Osteocyte (in vitro differentiated cells): ENCODE measurements around the gene PTPN11. TPM values are rescaled to one million over a fixed set of nuclear protein-coding genes. Genes with fewer than 3 reads are reported as not detected.
"Not testable (repeated sequence)": the region's sequence is repeated elsewhere in the genome, so short reads cannot be mapped to it uniquely, and the experiment has no call there.

ENCODE experiments used
- DNase-seq: peaks from one replicate; pipeline ENCODE4 v3.0.0; 2021; ENCODE audit warnings: mixed read lengths; ENCODE audit not compliant: unreplicated experiment; ENCODE audit errors: extremely low spot score
- H3K27ac Mint-ChIP-seq: one replicate; pipeline ENCODE4 v1.8.0; 2021; ENCODE audit warnings: mild to moderate bottlenecking, mixed read lengths; ENCODE audit not compliant: unreplicated experiment
- H3K27me3 Mint-ChIP-seq: one replicate; pipeline ENCODE4 v1.8.0; 2021; ENCODE audit warnings: mixed read lengths; ENCODE audit not compliant: unreplicated experiment
- H3K36me3 Mint-ChIP-seq: one replicate; pipeline ENCODE4 v1.8.0; 2021; ENCODE audit warnings: mixed read lengths; ENCODE audit not compliant: unreplicated experiment
- H3K4me1 Mint-ChIP-seq: one replicate; pipeline ENCODE4 v1.8.0; 2021; ENCODE audit warnings: mixed read lengths; ENCODE audit not compliant: unreplicated experiment
- H3K4me3 Mint-ChIP-seq: one replicate; pipeline ENCODE4 v1.8.0; 2021; ENCODE audit warnings: mild to moderate bottlenecking, moderate library complexity, mixed read lengths; ENCODE audit not compliant: unreplicated experiment
- H3K9me3 Mint-ChIP-seq: one replicate; pipeline ENCODE4 v1.8.0; 2021; ENCODE audit warnings: mixed read lengths; ENCODE audit not compliant: unreplicated experiment
- total RNA-seq: library from RNA; stranded (reverse); gene quantifications from 2 replicates; pipeline ENCODE4 v1.2.1, GENCODE V29; 2021
- TF ChIP-seq, protein P1 (sequence below): fragments of 200-600 bp; sonication (generic); IDR thresholded peaks from 2 replicates; pipeline ENCODE4 v1.5.0; 2021; ENCODE audit warnings: antibody characterized with exemption, mild to moderate bottlenecking, moderate library complexity

Gene PTPN11
- total RNA-seq, 1 donor from 2014 or later = 102 TPM

DNA sequence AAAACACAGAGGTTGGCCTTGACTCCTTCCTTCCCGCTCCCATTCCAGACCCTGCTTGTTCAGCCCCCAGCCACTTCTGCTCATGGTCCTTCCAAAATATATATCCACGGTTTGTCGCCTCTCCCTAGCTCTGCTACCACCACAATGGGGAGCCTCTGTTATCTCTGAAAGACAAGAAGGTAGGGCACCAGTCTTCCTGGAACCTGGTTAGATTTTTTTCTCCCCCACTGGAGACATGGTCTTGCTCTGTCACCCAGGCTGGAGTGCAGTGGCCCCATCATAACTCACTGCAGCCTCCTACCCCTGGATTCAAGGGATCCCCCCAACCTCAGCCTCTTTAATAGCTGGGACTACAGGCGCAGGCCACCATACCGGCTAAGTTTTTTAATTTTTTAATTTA is 95.7 kb downstream of the PTPN11 start:
- Mint-ChIP-seq H3K4me1 (no peaks in the 10 kb centered on the region), H3K4me3 (no peak overlapping the region), H3K9me3 (no peaks in the 10 kb centered on the region), H3K27me3 (no peaks in the 10 kb centered on the region), H3K36me3 (peaks cover 8% of the 10 kb centered on the region), H3K27ac (no peak overlapping the region)
- DNase-seq = no peak
- TF ChIP-seq, protein P1, sequence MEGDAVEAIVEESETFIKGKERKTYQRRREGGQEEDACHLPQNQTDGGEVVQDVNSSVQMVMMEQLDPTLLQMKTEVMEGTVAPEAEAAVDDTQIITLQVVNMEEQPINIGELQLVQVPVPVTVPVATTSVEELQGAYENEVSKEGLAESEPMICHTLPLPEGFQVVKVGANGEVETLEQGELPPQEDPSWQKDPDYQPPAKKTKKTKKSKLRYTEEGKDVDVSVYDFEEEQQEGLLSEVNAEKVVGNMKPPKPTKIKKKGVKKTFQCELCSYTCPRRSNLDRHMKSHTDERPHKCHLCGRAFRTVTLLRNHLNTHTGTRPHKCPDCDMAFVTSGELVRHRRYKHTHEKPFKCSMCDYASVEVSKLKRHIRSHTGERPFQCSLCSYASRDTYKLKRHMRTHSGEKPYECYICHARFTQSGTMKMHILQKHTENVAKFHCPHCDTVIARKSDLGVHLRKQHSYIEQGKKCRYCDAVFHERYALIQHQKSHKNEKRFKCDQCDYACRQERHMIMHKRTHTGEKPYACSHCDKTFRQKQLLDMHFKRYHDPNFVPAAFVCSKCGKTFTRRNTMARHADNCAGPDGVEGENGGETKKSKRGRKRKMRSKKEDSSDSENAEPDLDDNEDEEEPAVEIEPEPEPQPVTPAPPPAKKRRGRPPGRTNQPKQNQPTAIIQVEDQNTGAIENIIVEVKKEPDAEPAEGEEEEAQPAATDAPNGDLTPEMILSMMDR = no peak

DNA sequence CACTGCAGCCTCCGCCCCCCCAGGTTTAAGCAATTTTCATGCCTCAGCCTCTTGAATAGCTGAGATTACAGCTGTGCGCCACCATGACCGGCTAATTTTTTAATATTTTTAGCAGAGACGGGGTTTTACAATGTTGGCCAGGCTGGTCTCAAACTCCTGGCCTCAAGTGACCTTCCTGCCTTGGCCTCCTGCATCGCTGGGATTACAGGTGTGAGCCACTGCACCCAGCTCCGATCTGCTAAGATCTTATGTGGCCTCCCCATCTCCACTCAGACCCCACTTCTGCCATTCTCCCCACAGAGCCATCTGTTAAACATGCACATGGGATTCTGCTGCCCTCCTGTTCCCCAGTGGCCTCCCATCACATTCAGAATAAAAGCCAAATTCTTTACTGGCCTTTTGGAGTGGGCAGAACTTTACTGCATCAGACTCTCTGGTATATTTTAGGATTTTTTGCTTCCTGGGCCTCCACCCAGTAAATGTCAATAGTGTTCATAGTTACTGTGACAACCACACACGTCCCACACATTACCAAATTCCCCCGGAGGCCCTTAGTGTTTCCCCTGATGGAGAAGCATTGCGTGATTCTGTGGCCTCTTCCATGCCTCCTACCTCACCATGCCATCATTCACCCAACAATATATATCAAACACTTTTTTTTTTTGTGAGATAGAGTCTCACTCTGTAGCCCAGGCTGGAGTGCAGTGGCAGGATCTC is 96.3 kb downstream of the PTPN11 start:
- no peak overlapping the region for H3K4me3 Mint-ChIP-seq
- no peaks in the 10 kb centered on the region for H3K27me3 Mint-ChIP-seq
- TF ChIP-seq, protein P1 = no peak
- no peaks in the 10 kb centered on the region for H3K4me1 Mint-ChIP-seq
- no peak for DNase-seq
- peaks cover 8% of the 10 kb centered on the region for H3K36me3 Mint-ChIP-seq
- H3K9me3 Mint-ChIP-seq = no peaks in the 10 kb centered on the region
- no peak overlapping the region for H3K27ac Mint-ChIP-seq

DNA sequence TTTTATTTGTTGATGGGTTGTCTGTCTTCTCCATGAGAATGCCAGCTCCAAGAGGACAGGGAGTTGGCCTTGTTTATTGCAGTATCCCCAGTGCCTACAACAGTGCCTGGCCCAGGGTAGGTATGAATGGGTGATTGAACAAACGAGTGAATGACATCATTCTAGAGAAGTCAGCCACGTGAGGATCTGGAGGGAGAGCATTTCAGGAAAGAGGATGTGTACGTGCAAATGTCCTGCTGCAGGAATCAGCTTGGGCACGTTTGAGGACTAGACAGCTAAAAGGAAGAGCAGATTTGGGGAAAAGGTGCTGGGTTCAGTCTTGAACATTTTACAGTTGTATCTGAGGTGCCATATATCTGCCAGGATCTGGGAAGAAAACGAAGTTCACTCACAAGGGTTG is 97.1 kb downstream of the PTPN11 start:
- no peaks in the 10 kb centered on the region for H3K4me1 Mint-ChIP-seq
- H3K27me3 Mint-ChIP-seq = no peaks in the 10 kb centered on the region
- DNase-seq = no peak
- no peaks in the 10 kb centered on the region for H3K9me3 Mint-ChIP-seq
- H3K36me3 Mint-ChIP-seq = peaks cover 5% of the 10 kb centered on the region
- TF ChIP-seq, protein P1 = no peak
- no peak overlapping the region for H3K27ac Mint-ChIP-seq
- no peak overlapping the region for H3K4me3 Mint-ChIP-seq

DNA sequence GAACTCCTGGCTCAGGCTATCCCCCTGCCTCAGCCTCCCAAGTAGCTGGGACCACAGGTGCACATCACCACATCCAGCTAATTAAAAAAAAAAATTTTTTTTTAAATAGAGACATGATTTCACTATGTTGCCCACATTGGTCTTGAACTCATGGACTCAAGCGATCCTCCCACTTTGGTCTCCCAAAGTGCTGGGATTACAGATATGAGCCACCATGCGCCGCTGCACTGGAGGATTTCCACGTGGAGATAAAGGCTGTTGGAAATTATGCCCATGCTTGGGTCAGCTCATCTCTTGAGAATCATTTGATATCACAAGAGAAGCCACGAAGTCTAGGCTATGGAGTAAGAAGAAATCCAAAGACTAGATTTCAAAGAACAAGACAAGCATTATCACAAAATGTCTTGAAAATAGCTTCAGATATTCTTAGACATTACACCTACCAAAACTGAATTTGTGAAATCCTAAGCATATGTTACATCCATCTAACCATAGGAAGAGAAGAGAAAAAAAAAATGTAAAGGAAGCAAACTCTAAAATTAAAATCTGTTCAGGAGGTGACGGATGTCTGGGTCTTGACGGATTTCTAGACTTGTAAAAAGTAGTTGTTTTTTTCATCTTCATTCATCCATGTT is 99.1 kb downstream of the PTPN11 start:
- no peak for DNase-seq
- TF ChIP-seq, protein P1 = no peak
- H3K4me3 Mint-ChIP-seq = no peak overlapping the region
- no peak overlapping the region for H3K27ac Mint-ChIP-seq
- no peaks in the 10 kb centered on the region for H3K9me3 Mint-ChIP-seq
- no peaks in the 10 kb centered on the region for H3K4me1 Mint-ChIP-seq
- no peaks in the 10 kb centered on the region for H3K27me3 Mint-ChIP-seq
- no peaks in the 10 kb centered on the region for H3K36me3 Mint-ChIP-seq

DNA sequence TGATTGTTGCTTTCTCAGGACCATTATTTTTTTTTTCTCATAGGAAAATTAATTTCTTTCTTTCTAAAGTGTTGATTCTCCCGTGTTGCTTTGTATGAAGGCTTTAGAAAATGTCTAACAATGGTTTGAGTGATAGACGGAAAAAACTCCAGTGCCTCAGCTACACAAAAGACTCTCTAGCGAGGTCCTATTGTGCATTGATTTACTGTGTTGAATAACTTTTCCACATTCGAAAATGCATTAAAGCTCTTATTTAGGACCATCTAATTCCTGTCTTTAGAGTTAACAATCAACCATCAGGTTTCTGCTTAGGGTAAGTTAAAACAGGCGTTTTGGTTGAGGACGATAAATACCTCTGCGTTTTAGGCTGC is 99.6 kb downstream of the PTPN11 start:
- H3K4me3 Mint-ChIP-seq = no peak overlapping the region
- H3K27me3 Mint-ChIP-seq = no peaks in the 10 kb centered on the region
- DNase-seq = no peak
- H3K9me3 Mint-ChIP-seq = no peaks in the 10 kb centered on the region
- H3K36me3 Mint-ChIP-seq = no peaks in the 10 kb centered on the region
- TF ChIP-seq, protein P1 = no peak
- no peaks in the 10 kb centered on the region for H3K4me1 Mint-ChIP-seq
- H3K27ac Mint-ChIP-seq = no peak overlapping the region

DNA sequence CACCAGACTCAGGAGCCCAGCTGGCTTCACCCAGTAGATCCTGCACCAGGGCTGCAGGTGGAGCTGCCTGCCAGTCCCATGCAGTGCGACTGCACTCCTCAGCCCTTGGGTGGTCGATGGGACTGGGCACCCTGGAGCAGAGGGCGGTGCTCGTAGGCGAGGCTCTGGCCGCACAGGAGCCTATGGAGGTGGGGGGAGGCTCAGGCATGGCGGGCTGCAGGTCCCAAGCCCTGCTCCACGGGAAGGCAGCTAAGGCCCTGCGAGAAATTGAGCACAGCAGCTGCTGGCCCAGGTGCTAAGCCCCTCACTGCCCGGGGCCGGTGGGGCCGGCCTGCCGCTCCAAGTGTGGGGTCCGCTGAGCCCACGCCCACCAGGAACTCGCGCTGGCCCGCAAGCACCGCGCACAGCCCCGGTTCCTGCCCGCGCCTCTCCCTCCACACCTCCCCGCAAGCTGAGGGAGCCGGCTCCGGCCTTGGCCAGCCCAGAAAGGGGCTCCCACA is 101.1 kb downstream of the PTPN11 start:
- not testable (repeated sequence) for H3K9me3 Mint-ChIP-seq, H3K27me3 Mint-ChIP-seq, H3K36me3 Mint-ChIP-seq, H3K27ac Mint-ChIP-seq, DNase-seq, H3K4me1 Mint-ChIP-seq, H3K4me3 Mint-ChIP-seq
